Measurements from ENCODE around the gene THSD4. TPM values are rescaled to one million over a fixed set of nuclear protein-coding genes. Genes with fewer than 3 reads are reported as not detected.
"Not testable (repeated sequence)": the region's sequence is repeated elsewhere in the genome, so short reads cannot be mapped to it uniquely, and the experiment has no call there.

The THSD4 gene
- total RNA-seq, 1 donor from 2014 or later, result 21.1 TPM

DNA sequence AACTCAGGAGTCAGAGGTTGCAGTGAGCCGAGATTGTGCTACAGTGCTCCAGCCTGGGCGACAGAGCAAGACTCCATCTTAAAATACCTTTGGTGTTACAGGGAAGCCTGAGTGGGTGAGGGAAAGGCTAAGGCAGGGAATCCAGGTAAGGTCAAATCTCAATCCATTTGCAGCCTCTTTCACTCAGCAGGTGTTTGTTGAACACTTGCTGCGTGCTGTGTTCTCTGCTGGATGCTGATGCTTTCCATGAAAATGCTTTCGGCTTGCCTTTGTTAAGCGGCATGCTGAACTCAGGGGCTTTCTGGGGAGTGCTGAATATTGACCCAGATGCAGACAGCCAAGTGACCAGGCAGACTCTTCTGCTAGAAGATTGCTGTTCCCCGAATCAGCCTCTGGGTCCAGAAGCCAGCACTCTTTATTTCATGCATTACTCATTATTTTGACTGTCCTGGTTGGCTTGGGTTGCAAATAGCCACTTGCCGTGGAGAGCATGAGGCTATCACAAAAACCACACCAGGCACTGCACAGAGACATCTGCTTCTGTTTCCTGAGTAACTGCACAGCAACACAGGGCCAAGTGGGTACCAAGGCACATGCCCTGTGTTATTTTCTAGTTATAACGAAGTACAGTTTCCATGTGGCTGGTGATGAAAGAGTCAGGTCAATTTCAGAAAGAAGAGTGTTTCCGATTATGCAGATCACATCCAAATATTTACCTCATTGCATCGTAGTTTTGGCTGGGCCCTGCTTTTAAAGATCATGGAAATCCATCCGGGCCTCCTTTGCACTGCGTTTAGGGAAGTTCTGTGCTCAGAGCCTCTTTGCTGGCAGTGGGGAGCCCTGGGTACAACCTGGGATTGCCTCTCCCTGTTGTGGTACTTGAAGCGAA, 88.6 kb downstream of the THSD4 start:
- intact Hi-C loops (cut with DNase I), result no loop called here
- no peak for DNase-seq (ENCODE audit: low spot score)
- ATAC-seq, result no peak

DNA sequence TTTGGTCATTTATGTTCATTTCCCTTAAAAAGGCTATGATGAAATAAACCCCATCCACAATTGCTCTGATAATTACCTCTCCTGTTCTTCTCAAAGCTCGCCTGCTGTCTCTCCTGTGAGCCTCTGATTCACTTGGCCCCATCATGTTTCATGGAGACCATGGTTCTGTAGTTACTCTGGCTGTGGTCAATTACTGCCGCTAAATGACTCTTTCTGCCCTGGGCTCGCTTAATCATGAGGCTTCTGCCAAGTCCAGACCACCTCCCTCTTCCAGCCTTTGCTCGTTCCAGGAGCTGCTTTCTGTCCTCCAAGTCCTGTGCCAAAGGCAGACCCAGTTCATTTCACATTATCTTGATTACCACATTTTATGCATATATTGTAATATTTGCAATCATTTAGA, 91.9 kb downstream of the THSD4 start:
- DNase-seq (ENCODE audit: low spot score) (no peak), ATAC-seq (no peak)
- intact Hi-C loops (cut with DNase I), result no loop called here

DNA sequence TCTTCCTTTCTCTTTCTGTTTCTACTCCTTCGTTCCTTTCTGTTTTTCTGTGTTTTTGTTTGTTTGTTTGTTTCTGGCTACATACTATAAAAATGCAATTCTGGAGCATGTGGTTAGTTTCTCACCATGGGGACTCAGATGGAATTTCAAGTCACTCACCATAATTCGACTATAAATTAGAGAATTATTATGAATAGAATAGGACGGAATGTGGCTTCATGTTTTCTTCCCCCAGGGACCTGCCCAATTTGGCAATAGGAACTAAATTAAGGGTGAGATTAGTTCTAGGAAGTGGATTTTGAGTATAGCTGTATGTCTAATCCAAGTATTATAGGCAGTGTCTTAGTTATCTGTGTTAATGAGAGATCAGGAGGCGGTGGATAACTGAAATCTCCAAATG, 96.9 kb downstream of the THSD4 start:
- no peak for ATAC-seq
- intact Hi-C loops (cut with DNase I), result no loop called here
- DNase-seq (ENCODE audit: low spot score), result no peak

DNA sequence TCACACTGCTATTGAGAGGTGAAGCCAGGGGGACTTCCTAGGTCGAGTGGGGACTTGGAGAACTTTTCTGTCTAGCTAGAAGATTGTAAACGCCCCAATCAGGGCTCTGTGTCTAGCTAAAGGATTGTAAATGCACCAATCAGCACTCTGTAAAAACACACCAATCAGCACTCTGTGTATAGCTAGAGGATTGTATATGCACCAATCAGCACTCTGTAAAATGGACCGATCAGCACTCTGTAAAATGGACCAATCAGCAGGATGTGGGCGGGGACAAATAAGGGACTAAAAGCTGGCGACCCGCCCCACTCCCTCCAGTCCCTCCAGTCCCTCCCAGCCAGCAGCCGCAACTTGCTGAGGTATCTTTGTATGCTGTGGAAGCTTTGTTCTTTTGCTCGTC, 98.7 kb downstream of the THSD4 start:
- intact Hi-C loops (cut with DNase I); DNase-seq (ENCODE audit: low spot score); ATAC-seq: not testable (repeated sequence)

DNA sequence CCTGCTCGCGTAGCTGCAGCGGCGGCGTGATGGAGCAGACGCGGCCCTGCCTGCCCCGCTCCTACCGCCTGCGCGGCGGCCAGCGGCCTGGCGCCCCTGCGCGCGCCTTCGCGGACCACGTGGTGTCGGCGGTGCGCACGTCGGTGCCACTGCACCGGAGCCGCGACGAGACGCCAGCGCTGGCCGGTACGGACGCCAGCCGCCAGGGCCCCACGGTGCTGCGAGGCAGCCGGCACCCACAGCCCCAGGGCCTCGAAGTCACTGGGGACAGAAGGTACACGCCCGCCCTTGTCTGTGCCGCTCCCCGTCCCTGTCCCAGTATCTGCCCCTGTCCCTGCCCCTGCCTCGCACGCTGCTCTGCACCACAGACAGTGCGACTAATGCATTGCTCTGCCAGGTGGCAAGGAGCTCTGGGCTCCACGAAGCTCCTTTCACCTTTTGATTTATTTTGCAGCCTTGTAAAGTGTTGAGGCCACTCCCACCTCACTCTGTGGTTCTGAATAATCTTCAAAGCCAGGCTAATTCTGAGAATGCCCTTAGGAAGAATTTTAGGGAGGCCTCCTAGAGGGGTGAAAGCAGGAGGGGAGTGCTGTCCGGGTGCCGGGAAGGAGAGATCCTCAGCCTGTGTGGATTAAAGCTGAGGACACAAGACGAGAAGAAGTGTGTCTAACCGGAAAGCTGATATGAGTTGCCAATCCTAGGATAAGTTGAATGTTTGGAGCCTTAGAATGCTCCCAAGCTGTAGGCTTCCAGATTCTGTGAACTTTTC, 100.0 kb downstream of the THSD4 start:
- intact Hi-C loops (cut with DNase I), result no loop called here
- DNase-seq (ENCODE audit: low spot score) (no peak), ATAC-seq (no peak)

DNA sequence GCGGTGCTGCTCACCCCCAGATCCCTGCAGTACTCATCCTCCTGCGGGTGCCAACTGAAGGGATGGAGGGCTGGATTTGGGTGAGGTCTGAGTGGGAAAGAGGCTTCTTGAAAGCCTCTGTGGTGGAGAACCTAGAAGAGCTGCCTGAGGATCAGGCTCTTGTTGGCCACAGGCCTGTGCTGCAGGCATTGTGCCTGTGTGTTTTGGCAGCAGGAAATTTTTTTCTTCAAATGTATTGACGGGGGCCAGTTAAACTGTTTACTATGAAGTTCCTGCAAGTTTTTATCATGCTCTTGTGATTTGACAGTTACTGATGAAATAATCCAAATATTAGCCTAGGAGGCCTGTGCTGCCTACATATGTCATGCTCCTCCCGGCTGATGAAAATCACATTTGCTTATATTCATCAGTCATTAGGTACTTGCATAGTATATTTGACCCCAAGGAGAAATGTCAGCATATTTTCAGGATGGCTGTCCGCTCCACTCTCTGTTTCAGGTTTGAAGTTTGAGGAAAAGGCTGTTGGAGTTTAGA, 103.1 kb downstream of the THSD4 start:
- no peak for DNase-seq (ENCODE audit: low spot score)
- peak; percentile 43 for ATAC-seq
- intact Hi-C loops (cut with DNase I), result no loop called here

DNA sequence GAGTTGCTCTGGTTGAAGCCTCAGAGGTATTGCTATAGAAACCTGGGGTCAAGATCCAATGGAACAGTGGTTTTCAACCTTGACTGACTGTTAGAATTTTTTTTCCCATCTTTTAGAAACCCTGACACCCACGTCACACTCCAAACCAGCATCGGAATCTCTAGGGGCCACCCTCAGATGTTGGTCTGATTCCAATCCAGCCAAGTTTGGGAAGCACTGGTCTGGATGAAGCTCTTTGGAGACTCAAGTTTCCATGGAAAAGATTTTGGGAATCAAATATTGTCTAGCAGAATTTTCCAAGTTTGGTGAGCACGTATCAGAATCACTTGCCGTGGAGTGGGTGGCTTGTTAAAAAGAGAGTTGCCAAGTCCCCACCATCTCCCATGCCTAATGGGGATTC, 103.8 kb downstream of the THSD4 start:
- ATAC-seq, result peak; percentile 61
- intact Hi-C loops (cut with DNase I), result no loop called here
- no peak for DNase-seq (ENCODE audit: low spot score)

DNA sequence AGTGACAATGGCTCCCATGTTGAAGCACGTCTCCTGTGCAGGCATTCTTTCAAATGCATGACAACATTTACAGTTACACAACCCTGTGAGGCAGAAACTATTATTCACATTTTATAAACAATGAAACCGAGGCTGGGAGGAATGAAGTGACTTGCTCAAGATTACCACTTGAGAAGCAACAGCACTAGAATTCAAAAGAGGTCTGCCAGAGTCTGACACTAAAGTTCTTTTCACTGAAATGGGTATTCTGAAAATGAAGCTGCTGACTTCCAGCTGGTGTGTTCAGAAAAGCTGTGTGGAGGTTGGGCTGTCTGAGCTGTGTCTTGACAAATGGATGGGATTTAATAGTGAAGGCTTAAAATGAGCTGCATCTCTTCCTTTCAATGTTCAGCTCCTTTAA, 104.4 kb downstream of the THSD4 start:
- ATAC-seq (peak; percentile 80), DNase-seq (ENCODE audit: low spot score) (no peak)
- intact Hi-C loops (cut with DNase I), result no loop called here

DNA sequence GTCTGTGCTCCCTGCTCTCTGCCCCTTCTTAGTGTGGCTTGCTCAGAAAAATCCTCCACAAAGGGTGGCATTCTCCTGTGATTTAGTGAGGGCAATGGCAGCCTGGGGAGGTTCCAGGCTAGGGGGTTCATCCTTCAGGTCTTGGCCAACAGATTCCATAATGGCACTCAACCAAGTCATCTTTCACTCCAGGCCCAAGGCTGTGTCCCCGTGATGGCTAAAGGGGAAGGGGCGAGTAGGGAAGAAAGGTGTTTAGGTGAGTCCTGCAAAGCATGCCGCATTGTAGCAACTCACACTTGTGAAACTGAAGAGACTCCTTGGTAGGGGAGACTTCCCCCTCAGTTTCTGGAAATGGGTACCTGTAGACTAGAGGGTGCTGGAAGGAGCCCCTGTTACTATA, 105.6 kb downstream of the THSD4 start:
- DNase-seq (ENCODE audit: low spot score) (no peak), ATAC-seq (no peak)
- intact Hi-C loops (cut with DNase I), result no loop called here

DNA sequence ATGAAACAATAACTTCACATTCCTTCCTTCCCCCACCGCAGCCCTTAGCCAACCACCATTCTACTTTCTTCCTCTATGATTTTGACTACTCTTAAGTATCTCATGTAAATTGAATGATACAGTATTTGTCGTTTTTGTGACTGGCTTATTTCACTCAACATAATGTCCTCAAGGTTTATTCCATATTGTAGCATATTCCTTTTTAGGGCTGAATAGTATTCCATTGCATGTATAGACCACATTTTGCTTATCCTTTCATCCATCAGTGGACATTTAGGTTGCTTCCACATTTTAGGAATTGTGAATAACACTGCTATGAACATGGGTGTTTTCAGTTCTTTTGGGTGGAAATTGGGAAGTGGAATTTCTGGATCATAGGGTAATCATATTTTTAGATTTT, 106.1 kb downstream of the THSD4 start:
- ATAC-seq (no peak), DNase-seq (ENCODE audit: low spot score) (no peak)
- intact Hi-C loops (cut with DNase I), result no loop called here

DNA sequence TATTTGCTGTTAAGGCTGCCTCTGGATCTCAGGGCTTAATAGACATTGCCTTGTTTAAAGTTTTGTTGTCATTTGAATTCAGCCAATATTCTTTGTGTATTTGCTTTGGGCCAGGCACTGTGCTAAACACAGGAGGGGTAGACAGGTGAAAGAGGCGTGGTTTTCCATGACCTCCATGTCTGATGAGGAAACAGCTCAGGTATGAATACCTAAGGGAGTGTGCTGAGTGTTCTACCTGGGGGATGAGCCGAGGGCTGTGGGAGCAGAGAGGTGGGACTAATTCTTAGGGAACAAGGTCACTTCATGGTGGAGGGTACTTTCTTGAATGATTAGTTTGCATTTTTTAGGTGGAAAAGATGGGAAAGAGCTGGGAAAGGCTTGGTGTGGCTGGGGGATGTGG, 108.2 kb downstream of the THSD4 start:
- DNase-seq (ENCODE audit: low spot score) (no peak), ATAC-seq (no peak)
- intact Hi-C loops (cut with DNase I), result no loop called here

DNA sequence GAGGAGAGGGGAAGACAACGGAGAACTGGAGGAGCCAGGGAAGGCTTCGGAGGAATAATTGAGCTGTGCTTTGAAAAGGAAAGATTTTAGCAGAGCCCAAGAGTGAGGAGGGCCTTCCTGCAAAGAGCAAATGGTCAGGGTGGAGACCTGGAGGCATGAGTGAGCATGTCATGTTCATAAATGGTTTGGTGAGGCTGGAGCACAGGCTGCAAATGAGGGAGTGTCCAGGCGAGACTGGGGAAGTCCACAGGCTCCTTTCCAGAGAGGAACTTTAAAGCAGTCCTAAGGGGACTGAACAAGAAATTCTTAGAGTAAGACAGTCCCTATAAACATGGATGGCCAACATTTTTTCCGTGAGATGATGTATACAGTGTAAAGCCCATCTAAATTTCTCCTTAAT, 108.8 kb downstream of the THSD4 start:
- DNase-seq (ENCODE audit: low spot score) (no peak), ATAC-seq (no peak)
- intact Hi-C loops (cut with DNase I), result no loop called here

DNA sequence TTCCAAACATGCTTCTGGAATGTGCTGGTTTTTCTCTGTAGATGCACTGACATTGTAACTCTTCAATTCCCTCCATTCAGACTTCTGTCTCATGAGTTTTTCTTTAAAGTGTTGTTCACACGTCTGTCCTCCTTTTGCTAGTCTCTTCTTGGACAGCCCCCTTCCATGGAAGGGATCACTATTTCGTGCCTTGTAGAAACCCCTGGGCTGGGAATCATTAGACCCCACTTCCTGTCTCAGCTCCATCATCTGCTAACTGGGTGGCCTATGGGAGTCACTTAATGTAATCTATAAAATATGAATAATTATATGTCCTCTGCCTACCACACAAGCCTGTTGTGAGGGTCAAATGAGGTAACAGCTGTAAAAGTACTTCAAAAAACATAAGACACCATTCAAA, 110.6 kb downstream of the THSD4 start:
- no peak for DNase-seq (ENCODE audit: low spot score)
- intact Hi-C loops (cut with DNase I), result no loop called here
- no peak for ATAC-seq

DNA sequence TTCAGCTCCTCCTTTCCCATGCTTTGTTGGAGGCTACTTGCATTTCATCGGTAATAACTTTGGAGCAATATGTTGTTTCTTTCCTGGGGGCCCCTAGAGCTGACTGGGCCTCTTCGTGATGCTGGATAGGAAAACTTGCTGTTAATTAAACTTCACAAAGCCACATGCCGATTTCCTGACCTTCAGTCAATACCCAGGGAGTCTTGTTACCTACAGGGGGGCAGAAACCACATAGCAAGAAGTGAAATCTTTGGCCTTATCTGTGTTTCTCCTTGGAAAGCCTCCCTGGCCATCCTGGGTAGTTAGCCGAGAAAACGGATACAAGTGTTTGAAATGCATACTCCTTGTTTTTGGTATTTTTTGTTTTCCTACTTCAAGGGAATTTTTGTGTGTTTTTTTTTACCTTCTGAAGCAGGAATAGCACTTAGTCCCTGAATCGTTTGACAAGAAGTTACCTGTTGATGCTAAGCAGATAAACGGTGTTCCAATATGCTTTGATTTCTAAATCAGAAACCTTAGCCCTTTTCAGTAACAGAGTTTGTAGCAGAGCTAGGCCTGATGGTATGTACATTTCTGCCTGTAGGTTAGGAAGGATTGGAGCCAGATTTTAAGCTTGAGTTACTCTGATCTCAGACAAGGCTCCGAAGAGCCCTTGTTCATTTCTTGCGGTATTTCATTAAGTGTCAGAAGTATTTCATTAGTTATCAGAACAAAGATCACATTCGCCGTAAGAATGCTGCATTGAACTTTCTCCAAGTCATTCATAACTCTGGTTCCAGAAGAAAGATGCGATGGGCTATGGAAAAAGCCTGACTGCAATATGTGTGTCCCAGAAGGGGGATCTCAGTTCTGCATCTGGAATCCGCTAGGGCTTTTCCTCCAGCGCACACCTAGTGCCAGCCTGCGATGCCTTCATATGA, 111.5 kb downstream of the THSD4 start:
- no peak for ATAC-seq
- intact Hi-C loops (cut with DNase I), result no loop called here
- DNase-seq (ENCODE audit: low spot score), result no peak

DNA sequence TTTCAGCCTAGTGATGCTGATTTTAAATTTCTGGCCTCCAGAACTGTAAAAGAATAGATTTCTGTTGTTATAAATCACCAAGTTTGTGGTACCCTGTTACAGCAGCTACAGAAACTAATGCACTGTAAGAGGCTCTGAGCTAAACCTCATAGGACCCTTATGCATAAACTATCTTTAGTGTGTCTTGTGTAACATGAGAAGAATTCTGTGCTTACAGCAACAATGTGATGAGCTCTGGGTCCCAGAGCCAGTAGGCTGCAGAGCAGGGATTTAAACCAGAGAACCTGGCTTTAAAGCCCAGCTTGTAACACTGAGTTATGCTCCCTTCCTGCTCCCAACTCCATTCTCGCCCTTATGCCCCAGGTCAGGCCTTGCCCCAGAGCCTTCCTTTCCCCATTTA, 113.1 kb downstream of the THSD4 start:
- intact Hi-C loops (cut with DNase I), result no loop called here
- no peak for ATAC-seq
- DNase-seq (ENCODE audit: low spot score), result no peak

DNA sequence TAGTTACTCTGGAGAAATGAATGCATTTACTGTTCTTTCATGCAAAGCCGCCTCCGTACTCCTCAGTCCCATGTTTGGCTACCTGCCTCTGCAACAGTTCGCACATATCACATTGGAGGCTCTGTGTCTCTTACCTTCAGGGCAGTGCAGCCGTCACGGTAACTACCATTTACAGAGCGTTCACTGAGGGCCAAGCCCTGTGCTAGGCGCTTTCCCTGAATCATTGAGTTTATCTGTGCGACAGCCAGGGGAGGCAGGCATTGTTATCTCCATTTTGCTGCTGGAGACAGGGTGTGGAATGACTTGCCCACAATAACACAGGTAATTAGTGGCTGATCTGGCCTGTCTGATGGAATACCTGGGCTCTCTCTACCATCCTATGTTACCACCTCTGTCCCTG, 115.0 kb downstream of the THSD4 start:
- intact Hi-C loops (cut with DNase I), result no loop called here
- ATAC-seq, result no peak

DNA sequence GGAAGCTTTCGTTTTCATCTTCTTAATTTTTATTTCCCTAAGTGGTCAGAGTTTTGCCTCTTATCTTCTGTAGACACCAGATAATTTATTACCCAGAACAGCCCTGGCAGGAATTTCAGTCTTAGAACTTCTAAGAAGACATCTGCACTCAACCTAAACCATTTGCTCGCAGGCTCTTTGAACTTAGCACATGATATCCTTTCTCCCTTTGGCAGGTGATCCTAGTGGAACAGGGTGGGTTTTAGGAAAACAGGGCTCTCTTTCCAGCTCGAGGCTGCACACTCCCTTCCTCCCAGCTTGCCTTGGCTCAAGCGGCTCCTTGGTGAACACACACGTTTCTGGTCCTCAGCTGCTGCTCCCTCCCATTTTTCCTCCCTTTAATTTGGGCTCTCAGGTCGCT, 116.5 kb downstream of the THSD4 start:
- no peak for DNase-seq (ENCODE audit: low spot score)
- peak; percentile 49 for ATAC-seq
- intact Hi-C loops (cut with DNase I), result no loop called here

More for the DNA sequence above, 115.0 kb downstream of the THSD4 start:
- DNase-seq (ENCODE audit: low spot score), result no peak

DNA sequence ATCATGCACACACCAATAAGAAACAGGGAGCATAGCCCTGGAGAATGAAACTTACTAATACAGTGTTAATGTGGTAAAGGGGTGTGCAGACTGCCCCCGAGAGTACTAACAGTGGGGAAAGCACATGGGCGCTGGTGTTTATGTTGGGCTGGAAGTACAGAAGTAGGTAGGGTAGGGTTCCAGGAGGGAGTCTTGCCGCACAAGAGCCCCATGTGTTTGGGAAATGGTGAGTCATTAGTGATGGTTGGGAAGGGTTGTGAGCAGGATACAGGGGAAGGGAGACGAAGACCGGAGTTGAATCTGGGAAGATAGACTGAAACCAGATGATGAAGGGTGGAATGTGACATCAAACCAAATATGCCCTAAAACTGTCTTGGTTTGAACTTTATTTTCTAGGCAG, 117.1 kb downstream of the THSD4 start:
- no peak for DNase-seq (ENCODE audit: low spot score)
- intact Hi-C loops (cut with DNase I), result no loop called here
- no peak for ATAC-seq
